NOMO-1 (cell line): ENCODE measurements around the gene PALD1.
"Not testable (repeated sequence)": the region's sequence is repeated elsewhere in the genome, so short reads cannot be mapped to it uniquely, and the experiment has no call there.

ENCODE experiments used
- DNase-seq, 2 experiments: peaks; one replicate each; lab custom pipeline; 2025; ENCODE audit not compliant: unreplicated experiment in 2 of 2; lab: John Stamatoyannopoulos, UW

Gene PALD1

DNA sequence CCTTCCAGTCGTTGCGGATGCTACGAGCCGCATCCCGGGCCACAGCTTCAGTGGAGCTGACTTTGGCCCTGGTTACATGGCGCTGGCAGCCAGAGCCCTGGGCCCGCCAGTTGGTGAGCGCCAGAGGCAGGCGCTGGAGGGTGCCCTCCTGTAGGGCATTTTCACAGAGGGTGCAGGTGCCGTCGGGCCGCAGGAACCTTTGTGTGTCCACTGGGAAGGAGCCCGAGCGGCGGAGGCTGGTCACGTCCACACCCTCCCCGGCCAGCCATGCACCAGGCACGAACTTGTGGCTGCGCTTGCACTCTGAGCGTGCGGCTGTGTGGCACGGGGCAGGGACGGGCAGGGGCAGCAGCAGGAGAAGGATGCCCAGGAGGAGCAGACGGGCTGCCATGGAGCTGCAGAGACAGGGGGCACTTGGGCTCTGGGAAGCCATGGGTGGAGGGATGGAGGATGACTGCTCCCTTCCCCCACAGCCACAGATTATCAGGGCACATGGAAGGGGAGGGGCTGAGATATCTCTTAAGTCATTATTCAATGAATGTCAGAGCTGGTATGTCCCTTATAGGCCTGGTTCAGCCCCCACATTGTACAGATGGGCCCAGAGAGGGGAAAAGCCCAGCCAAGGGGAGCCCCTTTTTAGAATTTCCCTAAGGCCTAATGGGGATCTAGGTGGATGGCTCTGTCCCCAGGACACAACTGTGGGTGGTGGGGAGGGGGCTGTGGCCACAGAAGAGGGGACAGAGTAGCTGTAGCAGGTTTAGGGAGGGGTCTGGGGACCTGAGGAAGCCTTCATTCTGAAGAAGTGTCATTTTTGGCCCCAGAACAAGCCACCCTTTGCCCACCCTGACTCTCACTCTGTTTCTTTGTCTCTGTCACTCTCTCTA lies 122.2 kb downstream of the PALD1 start:
- no peak for DNase-seq

DNA sequence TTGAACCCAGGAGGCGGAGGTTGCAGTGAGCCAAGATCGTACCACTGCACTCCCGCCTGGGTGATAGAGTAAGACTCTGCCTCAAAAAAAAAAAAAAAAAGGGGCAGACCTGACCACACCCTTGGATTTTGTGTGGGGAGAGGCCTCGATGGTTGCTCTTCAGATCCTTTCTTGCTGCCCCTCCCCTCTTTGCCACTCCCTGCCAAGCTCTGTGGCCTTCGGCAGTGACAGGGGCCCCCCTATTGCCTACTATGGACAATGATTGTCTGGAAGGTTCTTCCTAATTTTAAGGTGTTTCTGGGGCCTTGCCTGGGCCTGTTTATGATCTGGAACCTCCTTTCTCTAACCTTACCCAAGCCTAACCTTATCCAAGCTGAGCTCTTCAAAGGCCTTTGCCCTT lies 123.2 kb downstream of the PALD1 start:
- no peak for DNase-seq

DNA sequence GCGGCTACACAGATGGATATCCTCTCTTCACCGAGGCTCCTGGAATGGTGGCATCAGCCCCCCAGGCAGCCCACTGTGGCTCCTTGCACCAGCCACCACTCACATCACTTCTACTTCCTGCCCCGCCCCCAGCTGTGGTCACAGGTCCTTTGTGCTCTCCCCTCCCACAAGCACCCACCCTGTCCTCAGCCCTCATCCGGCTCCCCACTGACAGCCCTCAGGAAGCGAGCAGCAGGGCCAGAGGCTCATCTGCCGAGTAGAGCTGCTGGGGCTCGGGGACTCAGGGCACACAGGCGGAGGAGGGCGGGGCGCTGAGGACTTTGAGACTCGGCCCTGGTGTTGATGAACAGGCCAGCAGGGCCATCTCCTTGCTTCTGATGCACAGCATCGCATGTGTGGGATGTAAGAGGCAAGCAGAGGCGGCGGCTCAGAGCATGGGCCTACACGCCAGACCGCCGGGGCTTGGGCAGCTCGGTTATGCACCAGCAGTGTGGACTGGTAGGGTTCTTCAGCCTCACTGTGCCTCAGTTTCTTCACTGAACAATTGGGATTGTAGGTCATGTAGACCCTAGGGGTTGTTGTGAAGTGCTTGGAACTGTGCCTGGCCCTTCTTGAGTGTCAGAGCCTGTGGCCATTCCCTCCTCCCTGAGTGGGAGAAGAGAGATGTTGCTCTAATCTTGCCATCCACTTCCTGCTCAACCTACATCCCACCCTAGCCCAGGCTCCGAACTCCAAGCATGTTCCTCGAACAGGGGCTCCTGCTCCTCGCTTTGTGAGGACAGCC lies 124.3 kb downstream of the PALD1 start, which contains the start of gene PRF1:
Gene PRF1 (minus strand): TSS at position 77 of the 784 bp plus-strand sequence. CDS start 1,839 bp downstream, outside the sequence.
- DNase-seq = no peak

GRCh38 chr10:70603449-70603801 lies 124.9 kb downstream of the PALD1 start:
- no peak for DNase-seq

- no peak for DNase-seq
Observed at GRCh38 chr10:70604106-70604505, 125.5 kb downstream of the PALD1 start.

DNA sequence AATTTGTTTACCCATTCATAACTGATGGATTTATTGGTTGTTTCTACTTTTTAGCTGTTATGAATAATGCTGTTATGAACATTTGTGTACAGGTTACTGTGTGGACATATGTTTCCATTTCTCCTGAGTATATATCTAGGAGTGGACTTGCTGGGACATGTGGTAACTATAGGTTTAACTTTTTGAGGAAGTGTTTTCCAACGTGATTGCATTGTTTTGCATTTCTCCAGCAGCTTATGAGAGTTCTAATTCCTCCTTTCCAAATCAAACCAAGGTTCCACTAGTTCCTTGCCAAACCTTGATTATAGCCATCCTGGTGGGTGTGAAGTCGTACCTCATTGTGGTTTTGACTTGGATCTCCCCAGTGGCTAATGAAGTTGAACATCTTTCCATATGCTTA lies 126.6 kb downstream of the PALD1 start:
- peak in 1 of 2 experiments; percentile 6 for DNase-seq

DNA sequence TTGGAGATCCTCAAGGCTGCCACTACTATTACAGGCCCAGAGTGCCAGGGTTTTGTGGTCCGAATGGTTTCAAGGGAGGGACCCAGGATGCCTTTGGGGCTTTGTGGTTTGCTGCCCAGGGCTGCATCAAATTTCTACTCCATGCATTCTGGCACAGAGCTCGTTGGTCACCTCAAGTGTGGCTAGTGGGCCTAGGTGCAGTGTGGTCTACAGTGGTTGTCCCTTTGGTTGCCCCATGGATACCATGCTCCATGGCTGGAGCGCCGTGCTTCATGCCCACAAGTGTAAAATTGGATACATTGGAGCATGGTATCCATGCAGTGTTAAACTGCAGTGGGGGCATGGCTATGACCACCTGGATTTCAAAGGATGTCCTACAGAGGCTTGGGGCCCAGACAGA lies 129.4 kb downstream of the PALD1 start:
- no peak for DNase-seq

GRCh38 chr10:70613941-70614340 lies 135.4 kb downstream of the PALD1 start:
- no peak for DNase-seq

GRCh38 chr10:70614364-70614763 lies 135.8 kb downstream of the PALD1 start:
- DNase-seq = not testable (repeated sequence)

DNA sequence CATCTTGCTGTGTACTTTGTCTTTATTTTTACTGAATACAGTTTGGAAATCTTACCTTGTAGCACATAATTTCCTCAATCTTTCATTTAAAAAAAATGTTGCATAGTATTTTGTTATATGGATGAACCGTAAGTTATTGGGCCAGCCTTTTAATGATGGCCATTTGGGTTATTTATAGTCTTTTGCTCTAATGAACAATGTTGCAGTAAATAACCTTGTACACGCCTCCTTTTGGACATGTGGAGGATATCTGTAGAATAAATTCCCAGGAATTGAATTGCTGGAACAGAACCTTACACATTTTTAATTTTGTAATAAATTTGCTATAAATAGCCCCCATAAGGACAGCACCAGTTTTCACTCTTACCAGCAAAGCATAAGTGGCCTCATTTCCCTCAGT lies 136.6 kb downstream of the PALD1 start:
- no peak for DNase-seq

DNA sequence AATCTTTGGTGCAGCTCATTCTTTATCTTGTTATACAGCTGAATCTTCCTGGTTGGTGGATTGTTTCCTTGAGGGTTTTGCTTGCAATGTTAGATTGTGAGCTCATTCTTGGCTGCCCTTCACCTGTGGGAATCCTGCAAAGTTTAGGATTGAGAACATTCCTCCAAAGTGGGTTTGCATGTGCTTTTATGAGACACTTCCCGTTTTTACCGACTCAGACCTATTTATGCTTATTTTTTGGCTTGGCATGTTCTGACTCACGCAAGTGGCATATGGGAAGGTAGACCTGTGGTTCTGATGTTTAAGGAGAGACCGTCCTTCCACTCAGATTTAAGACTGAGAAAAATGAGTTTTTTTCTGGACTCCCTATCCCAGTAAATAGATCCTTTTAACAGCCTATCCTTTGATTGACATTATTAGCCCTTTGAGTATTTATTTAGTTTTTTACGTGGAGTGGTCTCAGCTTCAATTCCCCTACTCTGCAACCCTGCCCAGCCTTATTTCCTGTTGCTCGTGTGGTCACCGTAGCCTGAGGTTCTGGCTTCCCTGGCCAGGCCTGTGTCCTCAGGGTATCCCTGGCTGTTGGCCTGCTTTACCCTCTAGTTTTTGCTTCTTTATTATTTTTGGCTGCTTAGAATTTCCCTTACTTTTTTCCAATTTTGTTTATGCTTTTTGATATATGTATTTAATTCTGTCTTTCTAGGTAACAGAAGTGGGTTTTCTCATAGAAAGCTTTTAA lies 137.4 kb downstream of the PALD1 start:
- peak; percentile 21 to 68 for DNase-seq

DNA sequence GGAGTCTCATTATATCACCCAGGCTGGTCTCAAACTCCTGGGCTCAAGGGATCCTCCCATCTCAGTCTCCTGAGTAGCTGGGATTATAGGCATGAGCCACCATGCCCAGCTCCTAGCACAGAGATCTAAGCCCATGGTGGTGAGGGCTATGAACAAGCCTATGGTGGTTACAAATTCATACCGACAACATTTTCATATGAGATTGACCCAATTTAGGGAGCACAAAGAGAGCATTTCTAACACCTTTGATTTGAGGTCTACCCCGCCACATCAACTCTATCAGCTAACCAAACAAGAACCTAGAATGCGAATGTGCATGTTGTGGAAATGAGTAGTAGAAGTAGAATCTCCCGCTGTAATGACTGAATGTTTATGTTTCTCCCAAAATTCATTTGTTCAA lies 138.2 kb downstream of the PALD1 start:
- no peak for DNase-seq
